GM12874 (cell line): ENCODE measurements around the gene PAQR4.

Source experiments
- TF ChIP-seq, protein P1 (sequence below): IDR thresholded peaks from 2 replicates; pipeline ENCODE4 v1.5.1; 2011; ENCODE audit warnings: low read depth, mild to moderate bottlenecking, control low read depth, low read length, moderate library complexity; ENCODE audit not compliant: insufficient read depth

PAQR4 gene

DNA sequence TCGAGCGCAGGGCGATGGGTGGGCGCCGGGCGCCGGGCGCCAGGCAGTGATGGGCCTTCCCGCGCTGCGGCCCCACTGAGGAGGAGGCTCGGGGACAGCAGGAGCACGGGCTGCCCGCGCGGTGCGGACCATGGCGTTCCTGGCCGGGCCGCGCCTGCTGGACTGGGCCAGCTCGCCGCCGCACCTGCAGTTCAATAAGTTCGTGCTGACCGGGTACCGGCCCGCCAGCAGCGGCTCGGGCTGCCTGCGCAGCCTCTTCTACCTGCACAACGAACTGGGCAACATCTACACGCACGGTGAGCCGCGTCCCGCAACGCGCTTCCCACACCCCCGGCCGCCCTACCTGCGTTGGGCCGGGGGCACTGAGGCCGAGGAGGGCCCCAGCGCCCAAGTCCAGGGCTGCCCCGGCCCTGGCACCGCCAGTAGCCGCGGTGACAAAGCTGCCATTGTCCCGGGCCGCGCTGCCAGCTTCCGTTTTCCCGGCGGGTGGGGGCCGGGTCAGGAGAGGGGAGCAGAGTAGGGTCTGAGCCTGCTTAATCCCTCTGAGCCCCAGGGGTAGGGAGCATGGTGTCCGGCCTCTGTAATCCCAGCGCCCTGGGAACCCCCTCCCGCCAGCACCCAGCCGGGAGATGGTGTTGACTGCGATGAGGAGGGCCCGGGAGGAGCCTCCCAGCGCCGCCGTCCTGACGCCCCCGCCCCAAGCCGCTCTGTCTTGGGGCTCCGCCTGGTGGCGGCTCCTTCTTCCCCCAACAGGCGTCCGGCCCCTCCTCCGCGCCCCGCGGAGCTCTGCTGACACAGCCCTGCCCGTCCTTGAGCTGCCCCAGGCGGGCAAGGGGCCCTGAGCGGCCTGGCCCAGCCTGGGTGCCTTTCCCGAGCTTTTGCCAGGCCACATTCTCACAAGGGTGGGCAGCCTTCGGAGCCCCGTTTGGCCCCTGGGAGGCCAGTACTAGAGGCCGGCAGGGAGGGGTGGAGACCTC is 685 bp downstream of the PAQR4 start:
- TF ChIP-seq, protein P1, sequence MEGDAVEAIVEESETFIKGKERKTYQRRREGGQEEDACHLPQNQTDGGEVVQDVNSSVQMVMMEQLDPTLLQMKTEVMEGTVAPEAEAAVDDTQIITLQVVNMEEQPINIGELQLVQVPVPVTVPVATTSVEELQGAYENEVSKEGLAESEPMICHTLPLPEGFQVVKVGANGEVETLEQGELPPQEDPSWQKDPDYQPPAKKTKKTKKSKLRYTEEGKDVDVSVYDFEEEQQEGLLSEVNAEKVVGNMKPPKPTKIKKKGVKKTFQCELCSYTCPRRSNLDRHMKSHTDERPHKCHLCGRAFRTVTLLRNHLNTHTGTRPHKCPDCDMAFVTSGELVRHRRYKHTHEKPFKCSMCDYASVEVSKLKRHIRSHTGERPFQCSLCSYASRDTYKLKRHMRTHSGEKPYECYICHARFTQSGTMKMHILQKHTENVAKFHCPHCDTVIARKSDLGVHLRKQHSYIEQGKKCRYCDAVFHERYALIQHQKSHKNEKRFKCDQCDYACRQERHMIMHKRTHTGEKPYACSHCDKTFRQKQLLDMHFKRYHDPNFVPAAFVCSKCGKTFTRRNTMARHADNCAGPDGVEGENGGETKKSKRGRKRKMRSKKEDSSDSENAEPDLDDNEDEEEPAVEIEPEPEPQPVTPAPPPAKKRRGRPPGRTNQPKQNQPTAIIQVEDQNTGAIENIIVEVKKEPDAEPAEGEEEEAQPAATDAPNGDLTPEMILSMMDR: peak; percentile 80

DNA sequence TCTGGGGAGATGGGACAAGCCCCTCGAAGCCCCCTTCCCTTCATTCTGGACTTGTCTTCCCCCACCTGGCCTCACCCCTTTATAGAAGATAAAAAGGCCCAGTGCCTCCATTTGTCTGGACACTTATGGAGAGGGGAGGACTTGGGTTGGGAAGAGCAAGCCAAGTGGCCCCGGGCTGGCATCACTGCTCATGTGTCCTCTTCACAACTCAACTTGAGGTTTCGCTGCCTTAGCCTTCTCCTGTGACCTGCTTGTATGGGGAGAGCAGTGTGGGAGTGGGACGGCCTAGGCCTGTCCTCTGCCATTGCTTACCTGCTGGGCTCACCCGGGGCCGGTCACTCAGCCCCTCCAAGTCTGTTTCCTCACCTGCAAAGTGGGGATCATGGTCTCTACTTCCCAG is 1.4 kb downstream of the PAQR4 start:
- TF ChIP-seq, protein P1: no peak

DNA sequence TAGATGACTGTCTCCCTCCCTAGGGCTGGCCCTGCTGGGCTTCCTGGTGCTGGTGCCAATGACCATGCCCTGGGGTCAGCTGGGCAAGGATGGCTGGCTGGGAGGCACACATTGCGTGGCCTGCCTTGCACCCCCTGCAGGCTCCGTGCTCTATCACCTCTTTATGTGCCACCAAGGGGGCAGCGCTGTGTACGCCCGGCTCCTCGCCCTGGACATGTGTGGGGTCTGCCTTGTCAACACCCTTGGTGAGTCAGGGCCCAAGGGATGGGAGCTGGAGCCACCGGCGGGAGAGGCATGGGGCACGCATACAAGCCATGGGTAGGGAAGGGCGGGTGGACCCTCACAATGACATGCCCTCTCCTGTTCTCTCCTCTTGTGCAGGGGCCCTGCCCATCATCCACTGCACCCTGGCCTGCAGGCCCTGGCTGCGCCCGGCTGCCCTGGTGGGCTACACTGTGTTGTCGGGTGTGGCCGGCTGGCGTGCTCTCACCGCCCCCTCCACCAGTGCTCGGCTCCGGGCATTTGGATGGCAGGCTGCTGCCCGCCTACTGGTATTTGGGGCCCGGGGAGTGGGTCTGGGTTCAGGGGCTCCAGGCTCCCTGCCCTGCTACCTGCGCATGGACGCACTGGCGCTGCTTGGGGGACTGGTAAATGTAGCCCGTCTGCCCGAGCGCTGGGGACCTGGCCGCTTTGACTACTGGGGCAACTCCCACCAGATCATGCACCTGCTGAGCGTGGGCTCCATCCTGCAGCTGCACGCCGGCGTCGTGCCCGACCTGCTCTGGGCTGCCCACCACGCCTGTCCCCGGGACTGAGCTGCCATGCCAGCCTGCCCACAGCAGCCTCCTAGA is 2.2 kb downstream of the PAQR4 start:
- TF ChIP-seq, protein P1: no peak

DNA sequence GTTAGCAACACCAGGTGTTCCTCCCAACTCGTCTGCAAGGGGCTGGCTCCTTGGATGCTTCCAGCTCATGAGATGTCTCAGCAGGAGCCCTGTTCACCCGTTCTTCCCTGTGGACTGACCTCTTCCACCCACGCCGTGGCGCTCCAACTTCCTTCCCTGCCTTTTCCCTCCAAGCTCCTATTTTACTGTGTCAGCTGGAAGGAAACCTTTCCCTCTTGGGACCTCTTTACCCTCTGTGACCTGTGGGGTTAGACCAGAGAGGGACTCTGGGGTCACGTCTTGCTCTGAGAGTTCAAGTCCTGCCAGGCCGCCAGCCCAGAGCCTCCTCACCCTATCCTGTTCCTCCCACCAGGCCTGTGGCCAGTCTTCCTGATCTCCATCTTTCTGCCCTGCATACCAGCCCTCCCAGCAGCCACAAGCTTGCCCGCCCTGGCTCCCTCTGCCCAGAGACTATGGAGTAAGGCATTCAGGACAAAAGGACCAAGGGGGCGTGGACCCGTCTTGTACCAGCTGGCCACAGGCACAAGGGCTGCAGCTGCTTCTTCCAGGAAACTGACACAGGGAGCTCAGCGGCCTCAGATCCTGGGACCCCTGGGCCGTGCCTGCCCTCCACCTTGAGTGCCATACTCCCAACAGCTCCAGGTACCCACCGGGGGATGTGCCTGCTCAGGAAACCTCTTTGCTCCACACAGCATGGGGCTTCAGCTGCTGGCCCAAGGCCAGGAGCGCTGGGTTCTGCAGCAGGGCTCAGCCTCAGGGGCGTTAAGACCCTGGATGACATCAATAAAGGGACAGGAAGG is 3.0 kb downstream of the PAQR4 start:
- TF ChIP-seq, protein P1: no peak

DNA sequence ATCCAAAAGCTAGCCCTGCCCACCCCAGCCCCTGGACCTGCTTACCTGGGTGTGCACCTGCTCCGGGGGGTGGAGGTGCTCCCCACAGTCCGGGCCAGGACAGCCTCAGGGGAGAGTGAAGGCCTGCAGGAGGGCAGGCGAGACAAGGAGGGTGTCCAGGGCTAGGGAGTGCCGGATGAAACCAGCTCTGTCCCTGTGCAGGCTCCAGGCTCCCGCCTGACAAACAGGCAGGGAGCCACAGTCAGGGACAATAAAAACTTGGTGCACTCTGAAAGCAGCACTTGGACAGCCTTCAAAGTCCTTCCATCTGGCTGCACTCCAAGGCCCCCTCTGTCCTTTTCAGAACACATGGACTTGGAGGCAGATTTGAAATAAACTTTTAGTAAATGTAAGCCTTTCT is 3.9 kb downstream of the PAQR4 start:
- TF ChIP-seq, protein P1: no peak

DNA sequence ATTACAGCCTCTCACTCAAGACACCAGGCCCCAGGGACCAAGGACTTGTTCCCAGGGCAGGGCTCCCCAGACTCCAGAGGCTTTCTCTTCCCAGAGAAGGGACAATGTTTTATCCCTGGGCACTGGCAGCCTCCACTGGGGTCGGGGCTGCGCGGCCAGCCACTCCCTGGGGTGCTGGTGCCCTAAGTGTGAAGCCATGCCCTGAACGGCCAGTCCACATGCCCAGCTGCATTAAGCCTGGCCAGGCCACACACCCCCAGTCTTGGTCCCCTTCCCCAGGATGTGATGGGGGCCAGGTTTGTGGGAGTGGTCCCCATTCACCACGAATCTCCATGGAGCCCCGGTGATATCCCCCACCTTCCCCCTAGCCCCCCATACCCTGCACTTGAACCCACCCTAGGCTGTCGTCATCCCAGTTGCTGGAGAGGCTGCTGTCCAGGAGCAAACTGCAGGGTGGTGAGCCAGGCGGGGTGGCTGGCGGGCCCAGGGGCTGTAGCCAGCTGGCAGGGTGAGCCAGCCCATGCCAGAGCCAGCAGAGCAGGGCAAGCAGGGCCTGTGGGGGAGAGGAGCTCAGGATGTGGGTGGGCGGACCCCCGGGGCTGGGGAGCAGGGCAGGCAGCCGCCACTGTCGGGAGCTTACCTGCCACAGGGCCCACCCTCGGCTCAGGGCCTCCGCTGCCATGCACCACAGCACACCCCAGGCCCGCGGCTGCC is 4.6 kb downstream of the PAQR4 start:
- TF ChIP-seq, protein P1: no peak
